ENCODE results near the gene NXPH3. TPM values are rescaled to one million over a fixed set of nuclear protein-coding genes. Genes with fewer than 3 reads are reported as not detected.
A peak's percentile ranks its signal among the peaks of the same experiment; 100 is the strongest.
"Not testable (repeated sequence)": the region's sequence is repeated elsewhere in the genome, so short reads cannot be mapped to it uniquely, and the experiment has no call there.

NXPH3 gene
- total RNA-seq, 8 experiments from 2014 or later = 0.16 to 1.3 (median 0.39) TPM

- Histone ChIP-seq H3K4me3 (no peak overlapping the region), H3K4me1 (replicated peaks in 1 of 2) (peaks cover 3% of the 10 kb centered on the region in 2 donors), H3K27ac (no peak overlapping the region)
- 0 to 59% (median 9%) methylated on average over 1 to 8 of the region's 9 CpGs; no CpG with 5 or more reads in 1 of the 10 experiments for WGBS, 10 experiments
- in situ Hi-C loops (cut with MboI; ENCODE audit: low pct_unique_long_range_greater_than_20kb in 2 of 9, low sequenced_read_pairs in 9 of 9, unreplicated experiment in 9 of 9) = loop anchor here (10.0 to 25.0 kb wide), 9 partner anchors 63 to 455 kb away; partner anchors contain the start of genes DLX3 (in 4 of the 9), PHB1 (in 4 of the 9), NGFR (in 1 of the 9) and TAC4 (in 1 of the 9)
- ATAC-seq (replicated peaks in 6 of 8) = peak in 2 of 8 experiments; percentile 26 to 62
Measured at GRCh38 chr17:49557312-49558024, 18.2 kb upstream of the NXPH3 start.

GRCh38 chr17:49564638-49565037 is 11.0 kb upstream of the NXPH3 start:
- 50 to 100% (median 79%) methylated on average over 1 to 4 of the region's 4 CpGs; no CpG with 5 or more reads in 1 of the 10 experiments for WGBS, 10 experiments
- Histone ChIP-seq H3K4me1 (replicated peaks in 1 of 2) (no peaks in the 10 kb centered on the region), H3K27ac (no peak overlapping the region), H3K4me3 (no peak overlapping the region)
- ATAC-seq (replicated peaks in 6 of 8) = no peak
- in situ Hi-C loops (cut with MboI; ENCODE audit: low pct_unique_long_range_greater_than_20kb in 2 of 9, low sequenced_read_pairs in 9 of 9, unreplicated experiment in 9 of 9) = loop anchor here in 8 of 9 experiments (10.0 to 25.0 kb wide), 7 partner anchors 127 to 448 kb away; partner anchors contain the start of genes DLX3 (in 4 of the 8), PHB1 (in 3 of the 8) and TAC4 (in 1 of the 8)

- no peaks in the 10 kb centered on the region for H3K4me1 ChIP-seq (replicated peaks in 1 of 2)
- no peak overlapping the region for H3K27ac ChIP-seq
- in situ Hi-C loops (cut with MboI; ENCODE audit: low pct_unique_long_range_greater_than_20kb in 2 of 9, low sequenced_read_pairs in 9 of 9, unreplicated experiment in 9 of 9) = loop anchor here in 8 of 9 experiments (10.0 to 25.0 kb wide), 7 partner anchors 129 to 446 kb away; partner anchors contain the start of genes DLX3 (in 4 of the 8), PHB1 (in 3 of the 8) and TAC4 (in 1 of the 8)
- H3K4me3 ChIP-seq = no peak overlapping the region
- 0 to 65% (median 44%) methylated on average over 3 to 11 of the region's 14 CpGs for WGBS, 10 experiments
- ATAC-seq (replicated peaks in 6 of 8) = no peak
Measured at GRCh38 chr17:49565948-49566491, 9.7 kb upstream of the NXPH3 start.

- in situ Hi-C loops (cut with MboI; ENCODE audit: low pct_unique_long_range_greater_than_20kb in 2 of 9, low sequenced_read_pairs in 9 of 9, unreplicated experiment in 9 of 9) = loop anchor here in 8 of 9 experiments (10.0 to 25.0 kb wide), 7 partner anchors 128 to 446 kb away; partner anchors contain the start of genes DLX3 (in 4 of the 8), PHB1 (in 3 of the 8) and TAC4 (in 1 of the 8)
- H3K4me1 ChIP-seq (replicated peaks in 1 of 2) = no peaks in the 10 kb centered on the region
- H3K4me3 ChIP-seq = no peak overlapping the region
- ATAC-seq (replicated peaks in 6 of 8) = no peak
- 0 to 100% (median 66%) methylated on average over 1 to 5 of the region's 5 CpGs; no CpG with 5 or more reads in 2 of the 10 experiments for WGBS, 10 experiments
- no peak overlapping the region for H3K27ac ChIP-seq
Measured at GRCh38 chr17:49566668-49567071, 9.0 kb upstream of the NXPH3 start.

GRCh38 chr17:49567104-49567521 is 8.6 kb upstream of the NXPH3 start:
- ATAC-seq (replicated peaks in 6 of 8) = no peak
- no peak overlapping the region for H3K4me3 ChIP-seq
- 43 to 70% (median 56%) methylated on average over 2 to 7 of the region's 9 CpGs; no CpG with 5 or more reads in 6 of the 10 experiments for WGBS, 10 experiments
- H3K27ac ChIP-seq = no peak overlapping the region
- in situ Hi-C loops (cut with MboI; ENCODE audit: low pct_unique_long_range_greater_than_20kb in 2 of 9, low sequenced_read_pairs in 9 of 9, unreplicated experiment in 9 of 9) = loop anchor here in 8 of 9 experiments (10.0 to 25.0 kb wide), 7 partner anchors 128 to 445 kb away; partner anchors contain the start of genes DLX3 (in 4 of the 8), PHB1 (in 3 of the 8) and TAC4 (in 1 of the 8)
- no peaks in the 10 kb centered on the region for H3K4me1 ChIP-seq (replicated peaks in 1 of 2)

- WGBS, 10 experiments = 4 to 100% (median 43%) methylated on average over 1 to 16 of the region's 42 CpGs; no CpG with 5 or more reads in 3 of the 10 experiments
- in situ Hi-C loops (cut with MboI; ENCODE audit: low pct_unique_long_range_greater_than_20kb in 2 of 9, low sequenced_read_pairs in 9 of 9, unreplicated experiment in 9 of 9) = loop anchor here in 8 of 9 experiments (10.0 to 25.0 kb wide), 7 partner anchors 127 to 444 kb away; partner anchors contain the start of genes DLX3 (in 4 of the 8), PHB1 (in 3 of the 8) and TAC4 (in 1 of the 8)
- H3K4me3 ChIP-seq = peak overlapping the region in 1 of 5 donors; percentile 14
- H3K27ac ChIP-seq = no peak overlapping the region
- ATAC-seq (replicated peaks in 6 of 8) = peak; percentile 65 to 79 (median 72)
- H3K4me1 ChIP-seq (replicated peaks in 1 of 2) = no peaks in the 10 kb centered on the region
Measured at GRCh38 chr17:49567871-49568694, 7.6 kb upstream of the NXPH3 start.

GRCh38 chr17:49568695-49569047 is 7.0 kb upstream of the NXPH3 start:
- 50 to 83% (median 68%) methylated on average over 2 to 5 of the region's 7 CpGs; no CpG with 5 or more reads in 6 of the 10 experiments for WGBS, 10 experiments
- in situ Hi-C loops (cut with MboI; ENCODE audit: low pct_unique_long_range_greater_than_20kb in 2 of 9, low sequenced_read_pairs in 9 of 9, unreplicated experiment in 9 of 9) = loop anchor here in 8 of 9 experiments (10.0 to 25.0 kb wide), 7 partner anchors 126 to 444 kb away; partner anchors contain the start of genes DLX3 (in 4 of the 8), PHB1 (in 3 of the 8) and TAC4 (in 1 of the 8)
- not testable (repeated sequence) for H3K4me3 ChIP-seq; ATAC-seq (replicated peaks in 6 of 8); H3K27ac ChIP-seq; H3K4me1 ChIP-seq (replicated peaks in 1 of 2)

GRCh38 chr17:49570540-49571242 is 5.0 kb upstream of the NXPH3 start:
- Histone ChIP-seq H3K27ac (no peak overlapping the region), H3K4me1 (replicated peaks in 1 of 2) (no peaks in the 10 kb centered on the region), H3K4me3 (no peak overlapping the region)
- ATAC-seq (replicated peaks in 6 of 8) = no peak
- in situ Hi-C loops (cut with MboI; ENCODE audit: low pct_unique_long_range_greater_than_20kb in 2 of 9, low sequenced_read_pairs in 9 of 9, unreplicated experiment in 9 of 9) = loop anchor here (5.0 to 25.0 kb wide), 11 partner anchors 114 to 442 kb away; partner anchors contain the start of genes DLX3 (in 5 of the 9), PHB1 (in 3 of the 9) and TAC4 (in 1 of the 9)
- WGBS, 10 experiments = 39 to 100% (median 60%) methylated on average over 1 to 5 of the region's 11 CpGs; no CpG with 5 or more reads in 7 of the 10 experiments

- 0 to 78% (median 60%) methylated on average over 1 to 4 of the region's 6 CpGs; no CpG with 5 or more reads in 5 of the 10 experiments for WGBS, 10 experiments
- in situ Hi-C loops (cut with MboI; ENCODE audit: low pct_unique_long_range_greater_than_20kb in 2 of 9, low sequenced_read_pairs in 9 of 9, unreplicated experiment in 9 of 9) = loop anchor here (5.0 to 25.0 kb wide), 11 partner anchors 114 to 441 kb away; partner anchors contain the start of genes DLX3 (in 5 of the 9), PHB1 (in 3 of the 9) and TAC4 (in 1 of the 9)
Measured at GRCh38 chr17:49571283-49571682, 4.4 kb upstream of the NXPH3 start.

GRCh38 chr17:49571764-49572163 is 3.9 kb upstream of the NXPH3 start:
- H3K4me1 ChIP-seq (replicated peaks in 1 of 2) = no peaks in the 10 kb centered on the region
- ATAC-seq (replicated peaks in 6 of 8) = no peak
- WGBS, 10 experiments = 6 to 58% (median 40%) methylated on average over 1 to 4 of the region's 4 CpGs; no CpG with 5 or more reads in 3 of the 10 experiments
- no peak overlapping the region for H3K27ac ChIP-seq
- no peak overlapping the region for H3K4me3 ChIP-seq
- in situ Hi-C loops (cut with MboI; ENCODE audit: low pct_unique_long_range_greater_than_20kb in 2 of 9, low sequenced_read_pairs in 9 of 9, unreplicated experiment in 9 of 9) = loop anchor here (5.0 to 25.0 kb wide), 11 partner anchors 113 to 441 kb away; partner anchors contain the start of genes DLX3 (in 5 of the 9), PHB1 (in 3 of the 9) and TAC4 (in 1 of the 9)

More at GRCh38 chr17:49571283-49571682, 4.4 kb upstream of the NXPH3 start:
- no peak overlapping the region for H3K4me3 ChIP-seq
- no peak overlapping the region for H3K27ac ChIP-seq
- ATAC-seq (replicated peaks in 6 of 8) = no peak
- H3K4me1 ChIP-seq (replicated peaks in 1 of 2) = no peaks in the 10 kb centered on the region

- Histone ChIP-seq H3K4me3 (no peak overlapping the region), H3K4me1 (replicated peaks in 1 of 2) (peaks cover 0 to 1% of the 10 kb centered on the region in 2 donors), H3K27ac (no peak overlapping the region)
- WGBS, 10 experiments = 58 to 89% methylated on average over 3 of the region's 3 CpGs; no CpG with 5 or more reads in 8 of the 10 experiments
- no peak for ATAC-seq (replicated peaks in 6 of 8)
- in situ Hi-C loops (cut with MboI; ENCODE audit: low pct_unique_long_range_greater_than_20kb in 2 of 9, low sequenced_read_pairs in 9 of 9, unreplicated experiment in 9 of 9) = loop anchor here (5.0 to 25.0 kb wide), 11 partner anchors 113 to 440 kb away; partner anchors contain the start of genes DLX3 (in 5 of the 9), PHB1 (in 3 of the 9) and TAC4 (in 1 of the 9)
Measured at GRCh38 chr17:49572226-49572625, 3.4 kb upstream of the NXPH3 start.

All from motor neuron (in vitro differentiated cells).